HepG2 (cell line): Measurements from ENCODE around the gene KIAA1191.

Experiments
- CTCF ChIP-seq: sonication (generic); formaldehyde crosslinking; IDR thresholded peaks from 2 replicates; pipeline ENCODE4 v1.5.0; 2020; ENCODE audit warnings: mild to moderate bottlenecking, missing genetic modification reagents, moderate library complexity
- FOSL1 ChIP-seq: sonication (generic); formaldehyde crosslinking; IDR thresholded peaks from 2 replicates; pipeline ENCODE4 v1.9.0; 2021; ENCODE audit warnings: missing genetic modification reagents, borderline replicate concordance
- HNRNPL ChIP-seq: fragments of 200-400 bp; formaldehyde crosslinking; IDR thresholded peaks from 2 replicates; pipeline ENCODE4 v1.6.1; 2017; ENCODE audit warnings: mild to moderate bottlenecking, low read depth, low read length
- POLR2A ChIP-seq, 2 experiments: IDR thresholded peaks; 2 replicates each; pipeline ENCODE4 v1.6.1; 2011; ENCODE audit warnings: low read depth in 2 of 2, low read length in 2 of 2, mild to moderate bottlenecking in 1 of 2, moderate library complexity in 1 of 2; ENCODE audit not compliant: insufficient read depth in 1 of 2
- TBP ChIP-seq: sonication (generic); formaldehyde crosslinking; IDR thresholded peaks from 2 replicates; pipeline ENCODE4 v1.5.0; 2020; ENCODE audit warnings: missing genetic modification reagents
- ZBTB43 ChIP-seq: sonication (generic); formaldehyde crosslinking; conservative IDR thresholded peaks from 2 replicates; pipeline ENCODE4 v1.4.0; 2020; ENCODE audit warnings: missing genetic modification reagents
- ZNF670 ChIP-seq: sonication (generic); formaldehyde crosslinking; IDR thresholded peaks from 2 replicates; pipeline ENCODE4 v1.8.0; 2022; ENCODE audit warnings: mild to moderate bottlenecking, missing genetic modification reagents, borderline replicate concordance

DNA sequence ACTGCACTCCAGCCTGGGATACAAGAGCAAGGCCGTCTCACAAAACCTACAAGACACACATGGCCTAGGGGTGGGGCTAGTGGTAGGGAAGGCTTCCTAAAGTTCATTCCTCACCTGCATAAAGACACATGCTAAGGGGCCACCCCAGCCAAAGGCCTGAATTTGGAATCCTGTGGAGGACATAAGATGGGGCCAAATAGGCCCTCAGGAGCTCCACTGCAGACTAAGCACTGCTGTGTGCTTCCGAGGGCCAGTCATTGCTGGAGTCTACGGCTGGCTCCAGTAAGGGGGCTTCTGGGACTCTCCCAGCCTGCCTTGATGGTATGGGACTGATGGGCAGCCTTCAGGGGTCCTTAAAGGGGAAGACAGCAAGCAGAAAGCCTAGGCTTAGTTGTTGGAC, 21.2 kb upstream of the KIAA1191 start:
- TF ChIP-seq POLR2A (IDR thresholded peaks at IDR 0.05; ENCODE audit: insufficient read depth in 1 of 2, low read depth in 2 of 2, low read length in 2 of 2), result no peak
- no peak for TF ChIP-seq TBP (CRISPR knock-in tag)
- TF ChIP-seq FOSL1 (CRISPR knock-in tag), result no peak
- no peak for TF ChIP-seq ZNF670 (CRISPR knock-in tag)
- TF ChIP-seq CTCF (CRISPR knock-in tag), result no peak
- no peak for TF ChIP-seq HNRNPL
- no peak for TF ChIP-seq ZBTB43 (CRISPR knock-in tag)
